Measurements from ENCODE around the gene PDGFC.

The PDGFC gene

GRCh38 chr4:156827519-156827918 lies 144.1 kb downstream of the PDGFC start:
- DNase-seq (ENCODE audit: low read depth), result no peak

DNA sequence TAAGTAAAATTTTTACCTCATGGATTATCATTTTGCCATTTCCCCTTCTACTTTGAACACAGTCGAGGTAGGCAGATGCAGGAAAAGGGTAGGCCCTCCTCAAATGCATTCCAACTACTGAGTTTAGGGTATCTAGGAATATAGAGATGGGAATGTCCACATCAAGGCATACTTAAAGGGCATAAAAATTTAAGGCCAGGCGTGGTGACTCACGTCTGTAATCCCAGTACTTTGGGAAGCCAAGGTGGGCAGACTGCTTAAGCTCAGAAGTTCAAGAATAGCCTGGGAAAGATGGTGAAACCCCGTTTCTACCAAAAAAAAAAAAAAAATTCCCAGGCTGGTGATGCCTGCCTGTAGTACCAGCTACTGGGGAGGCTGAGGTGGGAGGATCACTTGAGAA lies 146.5 kb downstream of the PDGFC start:
- DNase-seq (ENCODE audit: low read depth), result no peak

DNA sequence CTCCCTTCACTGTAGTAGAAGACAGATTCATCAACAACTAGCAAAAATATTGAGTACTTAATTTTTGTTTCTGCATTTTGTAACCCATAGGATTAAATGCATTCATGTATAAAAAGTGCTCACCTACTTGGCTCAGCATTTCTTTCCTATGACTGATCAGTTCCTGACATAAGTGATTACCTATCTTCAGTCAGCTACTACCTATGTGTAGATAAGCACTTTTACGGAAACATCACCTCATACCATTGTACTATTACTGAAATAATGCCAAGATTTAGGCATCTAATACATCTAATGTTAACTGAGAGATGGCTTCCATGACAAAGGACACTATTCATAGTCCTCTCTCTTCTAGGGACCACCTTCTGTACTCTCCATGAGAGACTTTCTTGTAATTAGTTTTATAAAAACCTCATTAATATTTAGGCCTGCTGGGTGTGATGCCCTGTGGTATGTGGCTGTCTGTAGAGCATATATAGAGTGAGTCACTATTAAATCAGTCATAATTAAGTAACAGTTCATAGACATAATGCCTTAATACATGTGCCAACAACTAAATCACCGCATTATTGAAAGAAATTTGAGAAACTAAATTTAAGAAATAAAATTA lies 147.0 kb downstream of the PDGFC start:
- DNase-seq (ENCODE audit: low read depth), result no peak

DNA sequence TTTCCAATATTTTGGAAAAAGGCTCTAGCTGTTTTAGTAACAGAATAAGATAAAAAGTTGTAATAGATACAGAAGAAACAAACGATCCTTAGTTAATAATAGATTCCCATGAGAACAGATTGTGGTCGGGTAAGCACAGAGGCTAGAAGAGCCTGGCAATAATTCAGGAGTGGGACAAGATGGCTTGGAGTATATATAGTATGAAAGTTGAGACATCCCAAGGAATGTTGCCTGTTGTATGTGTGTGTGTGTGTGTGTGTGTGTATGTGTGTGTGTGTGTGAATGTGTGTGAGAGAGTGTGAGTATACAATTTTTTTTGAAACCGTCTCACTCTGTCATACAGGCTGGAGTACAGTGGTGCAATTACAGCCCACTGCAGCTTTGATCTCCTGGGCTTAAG lies 150.7 kb downstream of the PDGFC start:
- DNase-seq (ENCODE audit: low read depth), result no peak

DNA sequence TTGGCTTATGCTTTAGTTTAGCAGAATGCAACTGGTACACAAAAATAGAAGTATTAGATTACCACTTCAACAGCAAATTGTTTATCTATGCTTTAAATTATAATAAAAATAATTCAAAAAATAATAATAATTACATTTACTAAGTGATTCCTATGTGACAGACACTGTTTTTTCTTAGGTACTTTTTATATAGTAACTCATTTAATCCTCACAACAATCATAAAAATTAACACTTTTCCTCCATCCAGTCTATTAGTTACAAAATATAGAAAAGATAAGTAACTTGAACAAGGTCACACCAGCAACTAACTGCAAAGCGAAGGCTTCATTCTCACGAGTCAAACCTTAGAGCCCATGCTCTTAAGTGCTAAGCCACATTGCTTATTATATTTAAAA lies 155.2 kb downstream of the PDGFC start:
- no peak for DNase-seq (ENCODE audit: low read depth)

- no peak for DNase-seq (ENCODE audit: low read depth)
Observed at GRCh38 chr4:156815717-156816359, 155.8 kb downstream of the PDGFC start.

- DNase-seq (ENCODE audit: low read depth), result no peak
Observed at GRCh38 chr4:156811963-156812362, 159.6 kb downstream of the PDGFC start.

GRCh38 chr4:156811286-156811685 lies 160.3 kb downstream of the PDGFC start:
- DNase-seq (ENCODE audit: low read depth), result no peak

DNA sequence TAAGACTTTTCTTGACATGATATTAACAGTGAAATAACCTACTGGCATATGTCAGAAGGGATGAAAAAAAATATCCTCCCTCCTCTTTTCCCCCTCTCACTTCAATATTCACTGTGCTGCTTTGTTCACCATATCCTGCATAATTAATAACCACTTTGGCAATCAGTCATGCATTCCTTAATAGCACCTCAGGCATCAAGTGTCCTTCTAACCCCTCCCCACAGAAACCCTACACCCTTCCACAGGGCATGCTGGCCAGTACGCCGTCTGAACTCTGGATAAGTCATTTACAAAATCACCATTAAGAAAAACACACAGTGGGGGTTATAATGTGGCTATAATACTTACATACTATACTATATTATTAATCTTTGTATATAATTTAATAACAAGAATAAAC lies 165.9 kb downstream of the PDGFC start:
- DNase-seq (ENCODE audit: low read depth), result no peak

DNA sequence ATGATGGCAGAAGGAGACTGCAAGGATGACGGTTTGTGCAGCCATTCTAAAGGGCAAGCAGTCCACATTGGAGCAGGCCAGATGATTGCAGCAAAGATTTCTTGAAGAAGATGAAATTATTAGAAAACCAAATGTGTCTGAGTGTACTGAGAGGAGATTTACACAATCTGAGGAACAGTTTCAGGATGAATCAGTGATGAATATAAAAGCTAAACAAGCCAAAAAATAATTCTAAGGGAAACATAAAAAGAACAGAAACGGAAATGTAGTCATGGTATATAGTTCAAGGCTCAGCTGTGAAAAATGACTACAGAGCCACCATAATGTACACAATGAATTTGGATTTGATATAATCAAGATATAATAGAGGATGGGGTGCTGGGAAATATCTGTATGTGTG lies 168.5 kb downstream of the PDGFC start:
- DNase-seq (ENCODE audit: low read depth), result no peak

DNA sequence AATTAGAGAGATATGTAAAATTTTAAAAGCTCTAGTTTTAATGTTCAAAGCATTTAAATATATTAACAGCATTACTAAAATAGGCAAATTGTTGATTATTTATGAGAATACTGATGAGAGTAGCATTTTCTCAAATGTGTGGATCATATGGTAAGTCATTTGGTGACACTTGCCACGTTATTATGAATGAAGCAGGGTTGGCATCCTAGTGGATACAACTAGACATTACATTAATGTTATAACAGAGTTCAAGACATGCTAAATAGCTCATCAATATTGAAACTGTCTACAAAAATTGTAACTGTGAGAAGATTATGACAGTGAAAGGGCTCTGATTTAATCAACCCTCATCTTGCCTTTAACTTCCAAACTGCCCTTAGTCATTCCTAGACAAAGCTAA lies 171.1 kb downstream of the PDGFC start:
- no peak for DNase-seq (ENCODE audit: low read depth)

- no peak for DNase-seq (ENCODE audit: low read depth)
Observed at GRCh38 chr4:156799121-156799589, 172.4 kb downstream of the PDGFC start.

GRCh38 chr4:156798438-156798837 lies 173.2 kb downstream of the PDGFC start:
- DNase-seq (ENCODE audit: low read depth), result no peak

DNA sequence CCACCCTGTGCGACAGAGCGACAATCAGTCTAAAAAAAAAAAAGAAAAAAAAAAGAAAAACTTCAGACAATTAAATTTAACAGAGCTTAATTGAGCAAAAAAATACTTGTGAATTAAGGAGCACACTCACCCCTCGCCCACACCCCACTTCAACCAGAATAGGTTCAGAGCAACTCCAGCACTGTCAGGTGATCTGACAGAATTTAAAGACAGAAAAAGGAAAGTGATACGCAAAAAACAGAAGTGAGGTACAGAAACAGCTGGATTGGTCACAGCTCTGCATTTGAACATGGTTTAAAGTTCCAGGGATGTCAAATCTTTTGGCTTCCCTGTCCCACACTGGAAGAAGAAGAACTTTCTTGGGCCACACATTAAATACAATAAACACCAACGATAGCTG lies 174.4 kb downstream of the PDGFC start:
- no peak for DNase-seq (ENCODE audit: low read depth)

- DNase-seq (ENCODE audit: low read depth), result no peak
Observed at GRCh38 chr4:156795727-156796126, 175.9 kb downstream of the PDGFC start.

DNA sequence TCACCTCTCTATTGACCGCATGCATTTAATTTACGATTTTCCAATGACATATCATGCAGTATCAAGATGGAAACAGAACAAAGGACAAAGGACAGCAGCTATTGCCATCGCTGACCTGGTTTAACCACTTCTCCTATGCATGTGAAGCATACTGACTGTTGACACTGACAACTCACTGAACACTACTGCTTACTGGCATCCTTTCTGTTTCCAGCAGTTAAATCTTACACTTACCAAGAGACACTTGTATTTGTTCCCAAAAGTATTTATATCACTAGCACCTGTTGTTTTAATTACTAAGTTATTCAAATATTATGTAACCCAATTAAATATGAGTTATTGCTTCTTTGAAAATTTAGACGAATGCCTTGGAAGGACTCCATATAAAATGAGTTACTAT lies 176.7 kb downstream of the PDGFC start:
- no peak for DNase-seq (ENCODE audit: low read depth)

- DNase-seq (ENCODE audit: low read depth), result no peak
Observed at GRCh38 chr4:156792462-156793085, 179.0 kb downstream of the PDGFC start.

- DNase-seq (ENCODE audit: low read depth), result no peak
Observed at GRCh38 chr4:156790866-156791265, 180.7 kb downstream of the PDGFC start.

- no peak for DNase-seq (ENCODE audit: low read depth)
Observed at GRCh38 chr4:156788782-156789181, 182.8 kb downstream of the PDGFC start.

GRCh38 chr4:156786713-156787112 lies 184.9 kb downstream of the PDGFC start:
- DNase-seq (ENCODE audit: low read depth), result no peak

DNA sequence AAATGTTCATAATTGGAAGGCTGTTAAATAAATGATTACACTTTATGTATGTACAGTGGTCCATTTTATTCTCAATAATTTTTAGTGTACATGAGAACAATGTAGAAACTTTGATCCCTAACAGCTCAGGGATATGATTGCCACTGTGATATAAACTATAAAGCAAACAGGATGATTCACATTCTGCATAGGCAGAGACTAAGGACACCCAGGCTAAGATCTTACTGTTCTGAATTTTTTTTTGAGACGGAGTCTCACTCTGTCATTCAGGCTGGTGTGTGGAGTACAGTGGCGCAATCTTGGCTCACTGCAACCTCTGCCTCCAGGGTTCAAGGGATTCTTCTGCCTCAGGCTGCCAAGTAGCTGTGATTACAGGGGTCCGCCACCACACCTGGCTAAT lies 186.6 kb downstream of the PDGFC start:
- no peak for DNase-seq (ENCODE audit: low read depth)

- DNase-seq (ENCODE audit: low read depth), result no peak
Observed at GRCh38 chr4:156783966-156784365, 187.6 kb downstream of the PDGFC start.

- no peak for DNase-seq (ENCODE audit: low read depth)
Observed at GRCh38 chr4:156782491-156782890, 189.1 kb downstream of the PDGFC start.

DNA sequence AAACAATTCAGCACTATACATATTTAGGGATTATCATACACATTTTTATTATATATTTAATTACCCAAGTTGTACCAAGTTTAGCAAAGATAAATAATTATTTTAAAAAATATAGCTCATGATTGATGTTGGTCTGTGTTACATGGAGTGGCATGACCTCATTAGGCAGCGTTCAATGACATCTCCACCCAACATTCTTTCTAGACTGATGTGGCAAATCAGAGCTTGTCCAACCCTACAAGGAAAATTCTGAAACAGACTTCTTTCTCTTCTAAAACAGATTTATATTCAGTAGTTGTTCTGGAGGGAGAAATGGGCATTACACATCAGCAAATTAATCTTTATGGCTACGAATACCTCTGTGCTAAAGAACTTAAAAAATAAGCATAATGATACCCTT lies 189.7 kb downstream of the PDGFC start:
- no peak for DNase-seq (ENCODE audit: low read depth)

Measured in stimulated activated CD4-positive, alpha-beta T cell treated with anti-CD3 and anti-CD28 coated beads, Interleukin-2, amount 100 ng/mL, for 4 hours (primary cell).